A673 (cell line): ENCODE measurements around the gene NUDT21. TPM values are rescaled to one million over a fixed set of nuclear protein-coding genes. Genes with fewer than 3 reads are reported as not detected.

Experiments
- BruUV-seq: library from RNA; stranded (reverse); fragments of 400-500 nt; replicated peaks from 2 replicates; lab custom pipeline; 2021; lab: Mats Ljungman, UMichigan
- CTCF ChIA-PET: fragments of 300-600 bp; sonication (Branson Sonifier 250); formaldehyde crosslinking; loops from one replicate; lab custom pipeline; 2022; ENCODE audit warnings: antibody characterized with exemption; lab: Charles Lee
- POLR2A ChIA-PET: fragments of 300-600 bp; sonication (Branson Sonifier 250); formaldehyde crosslinking; loops from one replicate; lab custom pipeline; 2022; ENCODE audit warnings: antibody characterized with exemption; ENCODE audit not compliant: low non-redundant PET; lab: Charles Lee
- DNase-seq: peaks from one replicate; pipeline ENCODE4 v3.0.0-alpha.2; 2015; ENCODE audit warnings: low spot score
- H3K27ac ChIP-seq: fragments of 200-600 bp; sonication (generic); 2 replicates; pipeline ENCODE4 v1.5.1; 2016; ENCODE audit warnings: mixed run types, low read depth, mild to moderate bottlenecking, mixed read lengths, antibody characterized with exemption, low read length; ENCODE audit not compliant: poor library complexity, severe bottlenecking
- H3K27me3 ChIP-seq: fragments of 200-600 bp; sonication (generic); replicated peaks from 2 replicates; pipeline ENCODE4 v1.6.1; 2017; ENCODE audit warnings: mixed run types, low read depth, mild to moderate bottlenecking, mixed read lengths, antibody characterized with exemption, low read length; ENCODE audit not compliant: insufficient read depth, poor library complexity
- H3K36me3 ChIP-seq: fragments of 200-600 bp; sonication (generic); 2 replicates; pipeline ENCODE4 v1.6.1; 2016; ENCODE audit warnings: mixed run types, mild to moderate bottlenecking, mixed read lengths, antibody characterized with exemption, low read length; ENCODE audit not compliant: insufficient read depth, poor library complexity, severe bottlenecking
- H3K4me1 ChIP-seq: fragments of 200-600 bp; sonication (generic); 2 replicates; pipeline ENCODE4 v1.6.1; 2017; ENCODE audit warnings: mixed run types, mild to moderate bottlenecking, mixed read lengths, antibody characterized with exemption, low read length; ENCODE audit not compliant: insufficient read depth, poor library complexity, severe bottlenecking
- H3K4me3 ChIP-seq: fragments of 200-600 bp; sonication (generic); 2 replicates; pipeline ENCODE4 v1.5.1; 2016; ENCODE audit warnings: low read depth, mixed run types, mild to moderate bottlenecking, mixed read lengths, low read length; ENCODE audit not compliant: poor library complexity, severe bottlenecking
- H3K9me3 ChIP-seq: fragments of 200-600 bp; sonication (generic); 2 replicates; pipeline ENCODE4 v1.6.1; 2016; ENCODE audit warnings: mixed run types, low read depth, mild to moderate bottlenecking, mixed read lengths, antibody characterized with exemption, low read length; ENCODE audit not compliant: poor library complexity, severe bottlenecking
- CTCF ChIP-seq: fragments of 300-800, 200-600 bp; sonication (generic); conservative IDR thresholded peaks from 2 replicates; pipeline ENCODE4 v1.5.1; 2017; ENCODE audit warnings: low read depth, mild to moderate bottlenecking, antibody characterized with exemption, low read length, moderate library complexity, mixed read lengths
- EZH2 ChIP-seq: fragments of 200-600 bp; sonication (generic); IDR thresholded peaks from 2 replicates; pipeline ENCODE4 v1.6.1; 2017; ENCODE audit warnings: borderline replicate concordance, low read depth, mild to moderate bottlenecking, mixed read lengths, antibody characterized with exemption, low read length; ENCODE audit not compliant: poor library complexity, severe bottlenecking
- intact Hi-C: fragments of 100-400 bp; cut with micrococcal nuclease; formaldehyde crosslinking; loops from one replicate; pipeline ENCODE4 v1.10.0; 2022; ENCODE audit not compliant: unreplicated experiment
- total RNA-seq: library from RNA; stranded (reverse); gene quantifications from 2 replicates; pipeline ENCODE4 v1.2.3, GENCODE V29; 2021

NUDT21 gene
- total RNA-seq, 1 experiment from 2014 or later = 231 TPM

GRCh38 chr16:56466344-56466743 lies 15.2 kb upstream of the NUDT21 start:
- Histone ChIP-seq H3K9me3 (no peaks in the 10 kb centered on the region), H3K27me3 (no peaks in the 10 kb centered on the region), H3K4me3 (no peak overlapping the region), H3K4me1 (no peaks in the 10 kb centered on the region), H3K27ac (no peak overlapping the region), H3K36me3 (peaks cover 81% of the 10 kb centered on the region)
- TF ChIP-seq CTCF (no peak), EZH2 (no peak)
- ChIA-PET POLR2A (interaction anchor here (0.7 kb wide), 1 partner anchor 13 kb away, joined by 3 read pairs; no protein-coding TSS in a partner anchor), CTCF (no interaction called here)
- intact Hi-C loops = no loop called here
- BruUV-seq = no TSS peak
- no peak for DNase-seq

GRCh38 chr16:56463153-56463552 lies 12.0 kb upstream of the NUDT21 start:
- Histone ChIP-seq H3K4me1 (no peaks in the 10 kb centered on the region), H3K9me3 (no peaks in the 10 kb centered on the region), H3K27ac (no peak overlapping the region), H3K27me3 (no peaks in the 10 kb centered on the region), H3K36me3 (peaks cover 68% of the 10 kb centered on the region), H3K4me3 (no peak overlapping the region)
- CTCF ChIA-PET = no interaction called here
- POLR2A ChIA-PET = no interaction called here
- BruUV-seq = no TSS peak
- intact Hi-C loops = no loop called here
- no peak for DNase-seq
- TF ChIP-seq EZH2 (no peak), CTCF (no peak)

- no TSS peak for BruUV-seq
- H3K36me3 ChIP-seq = peaks cover 67% of the 10 kb centered on the region
- no peak overlapping the region for H3K27ac ChIP-seq
- ChIA-PET CTCF (no interaction called here), POLR2A (no interaction called here)
- no peak for DNase-seq
- no peaks in the 10 kb centered on the region for H3K9me3 ChIP-seq
- H3K4me1 ChIP-seq = no peaks in the 10 kb centered on the region
- no peaks in the 10 kb centered on the region for H3K27me3 ChIP-seq
- no peak overlapping the region for H3K4me3 ChIP-seq
- TF ChIP-seq EZH2 (no peak), CTCF (no peak)
- intact Hi-C loops = no loop called here
These were observed 11.1 kb upstream of the NUDT21 start for GRCh38 chr16:56462064-56462796.
